Natural killer cell (primary cell): ENCODE results near the gene PALLD. TPM values are rescaled to one million over a fixed set of nuclear protein-coding genes. Genes with fewer than 3 reads are reported as not detected.

Experiments
- ATAC-seq, 3 donors: fragments of 150-1000 bp in 2 of 3; fragments of 200-7000 bp in 1 of 3; cut with Tn5 transposase; 1 replicate in 1 of 3; 2 replicates in 2 of 3; pipeline ENCODE4 v1.10.0; 2021; ENCODE audit warnings: mild to moderate bottlenecking in 2 of 3, moderate library complexity in 2 of 3
- DNase-seq, 2 donors: peaks; one replicate each; pipeline versions ENCODE4 v3.0.0 to v3.0.0-alpha.2; 2013 to 2021; ENCODE audit warnings: mixed read lengths in 1 of 2
- H3K27ac ChIP-seq: one replicate; pipeline ENCODE4 v1.5.1; 2013; ENCODE audit warnings: mild to moderate bottlenecking, low read length
- H3K27me3 ChIP-seq: one replicate; pipeline ENCODE4 v1.6.1; 2013; ENCODE audit warnings: low read length; ENCODE audit not compliant: control insufficient read depth, insufficient read depth
- H3K36me3 ChIP-seq: one replicate; pipeline ENCODE4 v1.6.1; 2013; ENCODE audit warnings: low read length; ENCODE audit not compliant: control insufficient read depth, insufficient read depth
- H3K4me1 ChIP-seq: one replicate; pipeline ENCODE4 v1.6.1; 2013; ENCODE audit warnings: low read length; ENCODE audit not compliant: control insufficient read depth, insufficient read depth
- H3K4me3 ChIP-seq: one replicate; pipeline ENCODE4 v1.5.1; 2013; ENCODE audit warnings: low read length
- H3K9me3 ChIP-seq: one replicate; pipeline ENCODE4 v1.6.1; 2013; ENCODE audit warnings: low read length; ENCODE audit not compliant: control insufficient read depth, insufficient read depth
- H3K27ac Mint-ChIP-seq, 2 donors: one replicate each; pipeline ENCODE4 v1.8.0; 2022; ENCODE audit warnings: mild to moderate bottlenecking in 2 of 2, mixed read lengths in 2 of 2, moderate library complexity in 1 of 2
- H3K27me3 Mint-ChIP-seq, 2 donors: one replicate each; pipeline ENCODE4 v1.8.0; 2022; ENCODE audit warnings: low read depth in 2 of 2, mixed read lengths in 2 of 2
- H3K36me3 Mint-ChIP-seq: one replicate; pipeline ENCODE4 v1.8.0; 2022; ENCODE audit warnings: mixed read lengths
- H3K4me1 Mint-ChIP-seq, 2 donors: one replicate each; pipeline ENCODE4 v1.8.0; 2022; ENCODE audit warnings: mixed read lengths in 2 of 2
- H3K4me3 Mint-ChIP-seq: one replicate; pipeline ENCODE4 v1.8.0; 2022; ENCODE audit warnings: mild to moderate bottlenecking, moderate library complexity, mixed read lengths
- H3K9me3 Mint-ChIP-seq, 2 donors: one replicate each; pipeline ENCODE4 v1.8.0; 2022; ENCODE audit warnings: mixed read lengths in 2 of 2
- CTCF ChIP-seq: fragments of 200-600 bp; IDR thresholded peaks from one replicate; pipeline ENCODE4 v1.8.0; 2022; ENCODE audit warnings: antibody characterized with exemption
- WGBS: methylation state at CpG from one replicate; pipeline ENCODE4 v1.1.7; 2013; ENCODE audit warnings: missing lambda C conversion rate; ENCODE audit not compliant: insufficient coverage; 5-methylcytosine and 5-hydroxymethylcytosine counted together
- intact Hi-C: fragments of 100-400 bp; cut with micrococcal nuclease; formaldehyde crosslinking; loops from one replicate; pipeline ENCODE4 v1.14.2; 2022
- total RNA-seq, 4 donors: library from RNA; stranded (reverse); fragments of 120-200 nt in 1 of 4; gene quantifications; one replicate each; pipeline versions ENCODE4 v1.2.3 to v1.2.4, GENCODE V29; 2013 to 2022

The PALLD gene
- total RNA-seq, 3 donors from 2014 or later (not counting 1 experiment from before 2014, with no cell fraction given) = 15.1 to 25.4 (median 22.8) TPM

- Mint-ChIP-seq H3K27me3 (peaks cover 15 to 18% of the 10 kb centered on the region in 2 donors), H3K36me3 (no peaks in the 10 kb centered on the region), H3K4me3 (no peak overlapping the region), H3K4me1 (peaks cover 5 to 10% of the 10 kb centered on the region in 2 donors), H3K27ac (no peak overlapping the region), H3K9me3 (no peaks in the 10 kb centered on the region)
- Histone ChIP-seq H3K27me3 (no peaks in the 10 kb centered on the region), H3K27ac (no peak overlapping the region), H3K4me1 (no peaks in the 10 kb centered on the region), H3K9me3 (no peaks in the 10 kb centered on the region), H3K4me3 (no peak overlapping the region), H3K36me3 (no peaks in the 10 kb centered on the region)
- no peak for ATAC-seq
- intact Hi-C loops = no loop called here
- TF ChIP-seq CTCF = no peak
- WGBS = 81% methylated on average over 2 of the region's 3 CpGs
- DNase-seq = no peak
Measured at GRCh38 chr4:168659741-168660465, 163.1 kb downstream of the PALLD start.

- Histone ChIP-seq H3K4me1 (no peaks in the 10 kb centered on the region), H3K27me3 (no peaks in the 10 kb centered on the region), H3K4me3 (no peak overlapping the region), H3K9me3 (no peaks in the 10 kb centered on the region), H3K27ac (no peak overlapping the region), H3K36me3 (no peaks in the 10 kb centered on the region)
- Mint-ChIP-seq H3K27me3 (peaks cover 12 to 22% of the 10 kb centered on the region in 2 donors), H3K4me3 (no peak overlapping the region), H3K9me3 (no peaks in the 10 kb centered on the region), H3K36me3 (no peaks in the 10 kb centered on the region), H3K27ac (no peak overlapping the region), H3K4me1 (peaks cover 0 to 5% of the 10 kb centered on the region in 2 donors)
- intact Hi-C loops = no loop called here
- 57% methylated on average over 1 of the region's 1 CpG for WGBS
- TF ChIP-seq CTCF = no peak
- ATAC-seq (no peak), DNase-seq (no peak)
Measured at GRCh38 chr4:168662297-168662984, 165.6 kb downstream of the PALLD start.

DNA sequence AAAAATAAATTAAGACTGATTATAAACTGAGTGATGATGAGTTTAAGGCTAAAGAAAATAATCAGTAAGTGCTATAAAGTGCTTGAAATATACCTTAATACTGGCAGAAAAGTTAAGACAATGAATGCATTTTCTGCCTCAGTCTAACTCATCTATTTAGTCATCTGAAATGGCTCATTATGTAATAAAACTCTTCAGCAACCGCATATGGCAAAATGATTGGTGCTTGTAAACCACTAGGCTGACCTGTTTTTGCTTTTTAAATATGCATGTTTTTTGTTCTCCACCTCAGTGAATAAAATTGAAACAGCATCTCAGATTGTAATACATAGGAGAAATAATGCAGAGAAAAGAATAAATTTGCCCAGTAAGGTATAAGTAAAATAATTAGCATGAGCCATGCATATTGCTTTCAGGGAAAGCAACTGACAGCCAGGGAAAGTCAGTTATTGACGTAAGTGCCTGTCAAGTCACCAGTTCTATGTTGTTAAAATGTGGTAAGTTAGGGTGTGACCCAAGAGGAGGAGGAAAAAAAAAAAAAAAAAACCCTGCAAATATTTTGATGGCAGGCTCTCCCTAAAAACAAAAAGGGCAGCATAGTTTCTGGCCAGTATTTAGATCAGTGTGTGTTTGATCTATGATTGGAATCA, 167.5 kb downstream of the PALLD start:
- ATAC-seq (no peak), DNase-seq (no peak)
- Mint-ChIP-seq H3K4me1 (peaks cover 0 to 5% of the 10 kb centered on the region in 2 donors), H3K4me3 (no peak overlapping the region), H3K36me3 (no peaks in the 10 kb centered on the region), H3K9me3 (no peaks in the 10 kb centered on the region), H3K27me3 (peaks cover 7 to 17% of the 10 kb centered on the region in 2 donors), H3K27ac (no peak overlapping the region)
- H3K27me3 ChIP-seq = no peaks in the 10 kb centered on the region
- no peaks in the 10 kb centered on the region for H3K4me1 ChIP-seq
- 81% methylated on average over 2 of the region's 2 CpGs for WGBS
- H3K27ac ChIP-seq = no peak overlapping the region
- H3K9me3 ChIP-seq = no peaks in the 10 kb centered on the region
- H3K36me3 ChIP-seq = no peaks in the 10 kb centered on the region
- intact Hi-C loops = no loop called here
- no peak overlapping the region for H3K4me3 ChIP-seq
- TF ChIP-seq CTCF = no peak
